Umbilical cord (tissue), 2 donors: ENCODE measurements around the gene MKRN2. TPM values are rescaled to one million over a fixed set of nuclear protein-coding genes. Genes with fewer than 3 reads are reported as not detected.
"Not testable (repeated sequence)": the region's sequence is repeated elsewhere in the genome, so short reads cannot be mapped to it uniquely, and the experiment has no call there.

Experiments
- DNase-seq: peaks from one replicate; pipeline ENCODE4 v3.0.0-alpha.2; 2015; ENCODE audit warnings: low spot score
- total RNA-seq: library from RNA; depleted of rRNA; stranded (reverse); fragments of >200 nt; gene quantifications from one replicate; pipeline ENCODE4 v1.2.3, GENCODE V29; 2014; ENCODE audit warnings: low replicate concordance; ENCODE audit not compliant: insufficient read depth

Gene MKRN2
- total RNA-seq, 1 donor from 2014 or later: 37.6 TPM

DNA sequence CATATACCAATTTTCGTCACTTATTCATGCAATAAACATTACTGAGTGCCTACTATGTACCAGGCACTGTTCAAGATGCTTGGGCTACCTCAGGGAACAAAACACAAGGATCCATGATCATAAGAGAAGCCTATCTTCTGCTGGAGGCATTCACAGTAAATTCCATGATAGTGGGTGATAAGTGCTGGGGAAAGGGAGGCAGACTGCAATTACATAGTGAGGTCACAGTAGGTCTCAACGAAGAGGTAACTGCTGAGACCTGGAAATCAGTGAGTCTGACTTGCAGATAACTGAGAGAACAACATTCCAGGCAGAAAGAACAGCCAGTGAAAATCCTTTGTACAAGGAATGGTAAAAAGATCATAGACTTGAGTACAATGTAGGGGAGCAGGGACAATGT is 73.4 kb downstream of the MKRN2 start:
- no peak for DNase-seq

DNA sequence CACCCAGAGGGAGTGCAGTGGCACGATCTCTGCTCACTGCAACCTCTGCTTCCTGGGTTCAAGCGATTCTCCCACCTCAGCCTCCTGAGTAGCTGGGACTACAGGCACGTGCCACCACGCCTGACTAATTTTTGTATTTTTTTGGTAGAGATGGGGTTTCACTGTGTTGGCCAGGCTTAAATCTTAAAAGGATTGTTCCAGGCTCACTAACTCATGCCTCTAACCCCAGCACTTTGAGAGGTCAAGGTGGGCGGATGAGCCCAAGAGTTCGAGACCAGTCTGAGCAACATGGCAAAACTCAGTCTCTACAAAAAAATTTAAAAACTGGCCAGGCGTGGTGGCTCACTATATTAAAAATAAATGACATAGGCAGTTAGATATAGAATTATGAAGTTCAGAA is 74.0 kb downstream of the MKRN2 start:
- DNase-seq: not testable (repeated sequence)

DNA sequence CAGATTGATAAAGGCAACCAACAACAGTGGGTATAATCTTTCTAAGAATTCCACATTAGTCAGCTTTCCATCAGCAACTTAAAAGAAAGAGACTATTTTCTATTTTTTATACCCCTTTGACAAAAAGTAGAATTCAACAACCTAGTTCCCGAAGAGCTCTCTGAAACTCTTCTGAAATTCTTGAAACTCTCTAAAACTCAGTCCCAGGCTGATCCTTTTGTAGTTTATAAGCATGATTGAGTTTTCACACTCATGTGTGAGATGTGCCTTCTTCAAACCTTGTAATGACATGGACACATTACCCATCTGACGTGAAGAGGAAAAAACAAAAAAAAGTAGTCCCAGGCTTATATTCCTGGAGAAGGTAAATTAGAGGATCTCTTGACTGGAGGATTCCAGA is 75.6 kb downstream of the MKRN2 start:
- DNase-seq: no peak

DNA sequence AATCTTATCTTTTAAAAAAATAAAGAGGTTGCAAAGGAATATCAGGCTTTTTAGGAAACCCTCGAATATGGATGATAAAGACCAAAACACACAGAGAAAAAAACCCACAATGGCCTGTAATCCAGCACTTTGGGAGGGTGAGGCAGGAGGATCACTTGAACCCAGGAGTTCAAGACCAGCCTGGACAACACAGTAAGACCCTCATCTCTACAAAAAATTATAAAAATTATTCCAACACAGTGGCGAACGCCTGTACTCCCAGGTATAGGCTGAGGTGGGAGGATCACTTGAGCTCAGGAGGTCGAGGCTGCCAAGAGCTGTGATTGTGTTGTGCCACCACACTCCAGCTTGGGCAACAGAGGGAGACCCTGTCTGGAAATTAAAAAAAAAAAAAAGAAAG is 76.2 kb downstream of the MKRN2 start:
- DNase-seq: no peak

Other genes starting within 250 kb of the MKRN2 start
- 39.7 TPM for gene TSEN2, start 72.6 kb upstream of the MKRN2 start, total RNA-seq
- gene MKRN2OS, start 11.6 kb upstream of the MKRN2 start, total RNA-seq: 4.1 TPM
- 120 TPM for gene RAF1, start 107.0 kb downstream of the MKRN2 start, total RNA-seq
- gene TMEM40, start 202.2 kb downstream of the MKRN2 start, total RNA-seq: 4.8 TPM
- gene CAND2, start 239.6 kb downstream of the MKRN2 start, total RNA-seq: 2.9 TPM